MG63 (cell line): Measurements from ENCODE around the gene SLC35G2. TPM values are rescaled to one million over a fixed set of nuclear protein-coding genes. Genes with fewer than 3 reads are reported as not detected.
A peak's percentile ranks its signal among the peaks of the same experiment; 100 is the strongest.
"Not testable (repeated sequence)": the region's sequence is repeated elsewhere in the genome, so short reads cannot be mapped to it uniquely, and the experiment has no call there.

Experiments used
- DNase-seq: peaks from one replicate; pipeline ENCODE4 v3.0.0-alpha.2; 2020
- H3K27me3 ChIP-seq: fragments of 250-450 bp; sonication (Bioruptor Pico); 2 replicates; pipeline ENCODE4 v1.5.1; 2020; ENCODE audit warnings: mild to moderate bottlenecking, moderate library complexity
- H3K36me3 ChIP-seq: fragments of 250-450 bp; sonication (Bioruptor Pico); 2 replicates; pipeline ENCODE4 v1.5.1; 2020; ENCODE audit warnings: mild to moderate bottlenecking, moderate library complexity
- H3K4me3 ChIP-seq: fragments of 250-450 bp; sonication (Bioruptor Pico); 2 replicates; pipeline ENCODE4 v1.5.1; 2020; ENCODE audit warnings: mild to moderate bottlenecking, moderate library complexity
- H3K9me3 ChIP-seq: fragments of 250-450 bp; sonication (Bioruptor Pico); 2 replicates; pipeline ENCODE4 v1.5.1; 2020; ENCODE audit warnings: mild to moderate bottlenecking, moderate library complexity
- total RNA-seq: library from RNA; depleted of rRNA; stranded (reverse); fragments of >200 nt; shearing (Covaris generic); gene quantifications from 2 replicates; pipeline ENCODE4 v1.2.3, GENCODE V29; 2014; ENCODE audit warnings: low replicate concordance; rRNA removed

Gene SLC35G2
- total RNA-seq: 6.7 and 8.9 TPM in 2 replicates

- peaks cover 8% of the 10 kb centered on the region; the same call in 1 of the 2 replicates for H3K9me3 ChIP-seq
- no peaks in the 10 kb centered on the region; the same call in 1 of the 2 replicates for H3K36me3 ChIP-seq
- no peaks in the 10 kb centered on the region for H3K27me3 ChIP-seq
- peak; percentile 74 for DNase-seq
- H3K4me3 ChIP-seq: peak within 1 kb of the TSS; percentile 62
Measured at GRCh38 chr3:136818769-136819391, at the start of gene SLC35G2. Gene SLC35G2 (plus strand): TSS chr3:136819126. CDS start chr3:136854461, 35,335 bp downstream.

- DNase-seq: peak; percentile 68
- Histone ChIP-seq H3K9me3 (no peaks in the 10 kb centered on the region), H3K27me3 (no peaks in the 10 kb centered on the region), H3K4me3 (no peak overlapping the region), H3K36me3 (no peaks in the 10 kb centered on the region)
Measured at GRCh38 chr3:136772709-136773108, 46.2 kb upstream of the SLC35G2 start.

- no peaks in the 10 kb centered on the region for H3K27me3 ChIP-seq
- H3K4me3 ChIP-seq: no peak overlapping the region
- peak; percentile 56 for DNase-seq
- no peaks in the 10 kb centered on the region for H3K36me3 ChIP-seq
- no peaks in the 10 kb centered on the region for H3K9me3 ChIP-seq
Measured at GRCh38 chr3:136778865-136779264, 40.1 kb upstream of the SLC35G2 start.

- H3K27me3 ChIP-seq: no peaks in the 10 kb centered on the region
- no peaks in the 10 kb centered on the region for H3K36me3 ChIP-seq
- no peak for DNase-seq
- no peaks in the 10 kb centered on the region for H3K9me3 ChIP-seq
- H3K4me3 ChIP-seq: no peak overlapping the region
Measured at GRCh38 chr3:136780741-136781140, 38.2 kb upstream of the SLC35G2 start.

GRCh38 chr3:136783708-136784191, 35.2 kb upstream of the SLC35G2 start:
- H3K4me3 ChIP-seq: no peak overlapping the region
- H3K36me3 ChIP-seq: no peaks in the 10 kb centered on the region
- H3K27me3 ChIP-seq: no peaks in the 10 kb centered on the region
- no peaks in the 10 kb centered on the region for H3K9me3 ChIP-seq
- peak; percentile 81 for DNase-seq

GRCh38 chr3:136787349-136787748, 31.6 kb upstream of the SLC35G2 start:
- DNase-seq: peak; percentile 34
- Histone ChIP-seq H3K4me3 (no peak overlapping the region; the same call in 1 of the 2 replicates), H3K27me3 (no peaks in the 10 kb centered on the region), H3K9me3 (no peaks in the 10 kb centered on the region), H3K36me3 (no peaks in the 10 kb centered on the region)

- H3K4me3 ChIP-seq: no peak overlapping the region
- H3K27me3 ChIP-seq: no peaks in the 10 kb centered on the region
- no peak for DNase-seq
- no peaks in the 10 kb centered on the region for H3K9me3 ChIP-seq
- no peaks in the 10 kb centered on the region for H3K36me3 ChIP-seq
Measured at GRCh38 chr3:136788154-136788553, 30.8 kb upstream of the SLC35G2 start.

GRCh38 chr3:136789976-136790375, 28.9 kb upstream of the SLC35G2 start:
- Histone ChIP-seq H3K27me3 (no peaks in the 10 kb centered on the region), H3K9me3 (no peaks in the 10 kb centered on the region)
- DNase-seq: no peak

GRCh38 chr3:136790786-136791185, 28.1 kb upstream of the SLC35G2 start:
- no peak overlapping the region for H3K4me3 ChIP-seq
- no peaks in the 10 kb centered on the region for H3K9me3 ChIP-seq
- H3K36me3 ChIP-seq: no peaks in the 10 kb centered on the region
- DNase-seq: no peak
- H3K27me3 ChIP-seq: no peaks in the 10 kb centered on the region

More at GRCh38 chr3:136789976-136790375, 28.9 kb upstream of the SLC35G2 start:
- Histone ChIP-seq H3K4me3 (no peak overlapping the region), H3K36me3 (no peaks in the 10 kb centered on the region)

- no peaks in the 10 kb centered on the region for H3K27me3 ChIP-seq
- no peak for DNase-seq
- no peaks in the 10 kb centered on the region for H3K36me3 ChIP-seq
- no peak overlapping the region for H3K4me3 ChIP-seq
- no peaks in the 10 kb centered on the region for H3K9me3 ChIP-seq
Measured at GRCh38 chr3:136792556-136793330, 26.2 kb upstream of the SLC35G2 start.

- H3K27me3 ChIP-seq, H3K36me3 ChIP-seq, DNase-seq, H3K4me3 ChIP-seq, H3K9me3 ChIP-seq: not testable (repeated sequence)
Measured at GRCh38 chr3:136801146-136801545, 17.8 kb upstream of the SLC35G2 start.

GRCh38 chr3:136802481-136802996, 16.4 kb upstream of the SLC35G2 start:
- H3K9me3 ChIP-seq: no peaks in the 10 kb centered on the region
- no peak overlapping the region for H3K4me3 ChIP-seq
- H3K27me3 ChIP-seq: no peaks in the 10 kb centered on the region
- H3K36me3 ChIP-seq: no peaks in the 10 kb centered on the region
- DNase-seq: no peak

GRCh38 chr3:136804141-136804540, 14.8 kb upstream of the SLC35G2 start:
- no peaks in the 10 kb centered on the region for H3K36me3 ChIP-seq
- H3K27me3 ChIP-seq: no peaks in the 10 kb centered on the region
- H3K4me3 ChIP-seq: no peak overlapping the region
- no peaks in the 10 kb centered on the region for H3K9me3 ChIP-seq
- DNase-seq: no peak

GRCh38 chr3:136804813-136805212, 14.1 kb upstream of the SLC35G2 start:
- no peaks in the 10 kb centered on the region for H3K27me3 ChIP-seq
- H3K9me3 ChIP-seq: no peaks in the 10 kb centered on the region
- no peak overlapping the region for H3K4me3 ChIP-seq
- peak; percentile 27 for DNase-seq
- no peaks in the 10 kb centered on the region for H3K36me3 ChIP-seq

GRCh38 chr3:136805795-136806194, 13.1 kb upstream of the SLC35G2 start:
- DNase-seq: no peak
- Histone ChIP-seq H3K36me3 (no peaks in the 10 kb centered on the region), H3K4me3 (no peak overlapping the region), H3K9me3 (no peaks in the 10 kb centered on the region), H3K27me3 (no peaks in the 10 kb centered on the region)

- no peak for DNase-seq
- H3K36me3 ChIP-seq: no peaks in the 10 kb centered on the region
- H3K27me3 ChIP-seq: no peaks in the 10 kb centered on the region
- H3K4me3 ChIP-seq: no peak overlapping the region
- no peaks in the 10 kb centered on the region for H3K9me3 ChIP-seq
Measured at GRCh38 chr3:136811701-136812100, 7.2 kb upstream of the SLC35G2 start.

GRCh38 chr3:136817448-136817847, 1.5 kb upstream of the SLC35G2 start:
- no peak for DNase-seq
- no peaks in the 10 kb centered on the region for H3K27me3 ChIP-seq
- no peaks in the 10 kb centered on the region for H3K9me3 ChIP-seq
- no peaks in the 10 kb centered on the region for H3K36me3 ChIP-seq
- H3K4me3 ChIP-seq: no peak overlapping the region
